Lower leg skin (tissue), 4 donors: ENCODE data around the gene RB1. TPM values are rescaled to one million over a fixed set of nuclear protein-coding genes. Genes with fewer than 3 reads are reported as not detected.

Source experiments
- DNase-seq, 2 donors: peaks; one replicate each; pipeline ENCODE4 v3.0.0-alpha.2; 2019; ENCODE audit warnings: low spot score in 2 of 2
- H3K4me3 ChIP-seq: fragments of 200-600 bp; sonication (generic); 2 replicates; pipeline ENCODE4 v1.5.1; 2017; ENCODE audit warnings: mild to moderate bottlenecking, low read depth; ENCODE audit not compliant: poor library complexity, severe bottlenecking
- CTCF ChIP-seq, 3 donors: fragments of 450-650 bp; IDR thresholded peaks; one replicate each; pipeline ENCODE4 v1.5.1; 2016; ENCODE audit warnings: antibody characterized with exemption in 3 of 3, mild to moderate bottlenecking in 3 of 3, moderate library complexity in 2 of 3
- POLR2A ChIP-seq, 2 donors: fragments of 450-650 bp; IDR thresholded peaks; one replicate each; pipeline ENCODE4 v1.6.1; 2016 to 2017; ENCODE audit warnings: antibody characterized with exemption in 2 of 2, mild to moderate bottlenecking in 1 of 2, moderate library complexity in 1 of 2
- WGBS, 2 donors: methylation state at CpG; one replicate each; pipeline ENCODE4 v1.1.5; 2018; 5-methylcytosine and 5-hydroxymethylcytosine counted together
- intact Hi-C: fragments of 100-400 bp; cut with DNase I; formaldehyde crosslinking; loops from one replicate; pipeline ENCODE4 v1.15.0; 2023; ENCODE audit warnings: low total_unique reads
- total RNA-seq, 4 donors: library from RNA; depleted of rRNA; stranded (reverse); fragments of >200 nt; gene quantifications; one replicate each; pipeline ENCODE4 v1.1.0, GENCODE V29; 2016

RB1 gene
- total RNA-seq, 4 donors from 2014 or later, result 15.8 to 20.0 (median 16.4) TPM

GRCh38 chr13:48493066-48493765 lies 189.7 kb downstream of the RB1 start:
- H3K4me3 ChIP-seq, result no peak overlapping the region
- no peak for TF ChIP-seq CTCF (IDR thresholded peaks at IDR 0.05)
- no peak for TF ChIP-seq POLR2A (IDR thresholded peaks at IDR 0.05)
- intact Hi-C loops, result no loop called here
- WGBS, 2 donors, result 60 to 67% methylated on average over 4 of the region's 4 CpGs
- no peak for DNase-seq

- DNase-seq, result no peak
- 64 to 65% methylated on average over 2 of the region's 2 CpGs for WGBS, 2 donors
- intact Hi-C loops, result no loop called here
- H3K4me3 ChIP-seq, result no peak overlapping the region
- no peak for TF ChIP-seq POLR2A (IDR thresholded peaks at IDR 0.05)
- TF ChIP-seq CTCF (IDR thresholded peaks at IDR 0.05), result no peak
These were observed 190.3 kb downstream of the RB1 start for GRCh38 chr13:48493851-48494250.

- WGBS, 2 donors, result 75 to 85% methylated on average over 1 of the region's 1 CpG
- TF ChIP-seq POLR2A (IDR thresholded peaks at IDR 0.05) (no peak), CTCF (IDR thresholded peaks at IDR 0.05) (no peak)
- intact Hi-C loops, result no loop called here
- no peak for DNase-seq
- H3K4me3 ChIP-seq, result no peak overlapping the region
These were observed 191.3 kb downstream of the RB1 start for GRCh38 chr13:48494874-48495273.

GRCh38 chr13:48496271-48497161 lies 193.0 kb downstream of the RB1 start:
- 69 to 71% methylated on average over 7 of the region's 7 CpGs for WGBS, 2 donors
- intact Hi-C loops, result no loop called here
- TF ChIP-seq POLR2A (IDR thresholded peaks at IDR 0.05) (no peak), CTCF (IDR thresholded peaks at IDR 0.05) (no peak)
- H3K4me3 ChIP-seq, result no peak overlapping the region
- DNase-seq, result no peak

- TF ChIP-seq CTCF (IDR thresholded peaks at IDR 0.05) (no peak), POLR2A (IDR thresholded peaks at IDR 0.05) (no peak)
- intact Hi-C loops, result no loop called here
- no peak for DNase-seq
- 92 to 93% methylated on average over 2 of the region's 2 CpGs for WGBS, 2 donors
- H3K4me3 ChIP-seq, result no peak overlapping the region
These were observed 194.1 kb downstream of the RB1 start for GRCh38 chr13:48497669-48498068.
